ENCODE data around the gene PRPF19.

- TF ChIP-seq EZH2 (IDR thresholded peaks at IDR 0.05; ENCODE audit: low read depth), result no peak
- TF ChIP-seq, protein P1, sequence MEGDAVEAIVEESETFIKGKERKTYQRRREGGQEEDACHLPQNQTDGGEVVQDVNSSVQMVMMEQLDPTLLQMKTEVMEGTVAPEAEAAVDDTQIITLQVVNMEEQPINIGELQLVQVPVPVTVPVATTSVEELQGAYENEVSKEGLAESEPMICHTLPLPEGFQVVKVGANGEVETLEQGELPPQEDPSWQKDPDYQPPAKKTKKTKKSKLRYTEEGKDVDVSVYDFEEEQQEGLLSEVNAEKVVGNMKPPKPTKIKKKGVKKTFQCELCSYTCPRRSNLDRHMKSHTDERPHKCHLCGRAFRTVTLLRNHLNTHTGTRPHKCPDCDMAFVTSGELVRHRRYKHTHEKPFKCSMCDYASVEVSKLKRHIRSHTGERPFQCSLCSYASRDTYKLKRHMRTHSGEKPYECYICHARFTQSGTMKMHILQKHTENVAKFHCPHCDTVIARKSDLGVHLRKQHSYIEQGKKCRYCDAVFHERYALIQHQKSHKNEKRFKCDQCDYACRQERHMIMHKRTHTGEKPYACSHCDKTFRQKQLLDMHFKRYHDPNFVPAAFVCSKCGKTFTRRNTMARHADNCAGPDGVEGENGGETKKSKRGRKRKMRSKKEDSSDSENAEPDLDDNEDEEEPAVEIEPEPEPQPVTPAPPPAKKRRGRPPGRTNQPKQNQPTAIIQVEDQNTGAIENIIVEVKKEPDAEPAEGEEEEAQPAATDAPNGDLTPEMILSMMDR (conservative IDR thresholded peaks at IDR 0.05), result no peak
These were observed 20.7 kb upstream of the PRPF19 start for GRCh38 chr11:60927061-60927592.

All from PC-9 (cell line).